HepG2 (cell line): ENCODE results near the gene PDGFRB. TPM values are rescaled to one million over a fixed set of nuclear protein-coding genes. Genes with fewer than 3 reads are reported as not detected.

ENCODE experiments used
- ATF5 ChIP-seq: sonication (generic); formaldehyde crosslinking; IDR thresholded peaks from 2 replicates; pipeline ENCODE4 v1.4.0; 2020; ENCODE audit warnings: mild to moderate bottlenecking, low read depth, missing genetic modification reagents
- FOSL1 ChIP-seq: sonication (generic); formaldehyde crosslinking; IDR thresholded peaks from 2 replicates; pipeline ENCODE4 v1.9.0; 2021; ENCODE audit warnings: missing genetic modification reagents, borderline replicate concordance
- FOXP4 ChIP-seq: sonication (generic); formaldehyde crosslinking; IDR thresholded peaks from 2 replicates; pipeline ENCODE4 v1.4.0; 2020; ENCODE audit warnings: missing genetic modification reagents
- HDAC1 ChIP-seq: sonication (generic); formaldehyde crosslinking; IDR thresholded peaks from 2 replicates; pipeline ENCODE4 v1.5.1; 2020; ENCODE audit warnings: mild to moderate bottlenecking, missing genetic modification reagents
- IKZF5 ChIP-seq: IDR thresholded peaks from 2 replicates; pipeline ENCODE4 v1.6.1; 2018; ENCODE audit warnings: missing genetic modification reagents, mild to moderate bottlenecking, missing compliant biosample characterization
- KDM1A ChIP-seq: IDR thresholded peaks from 2 replicates; pipeline ENCODE4 v1.6.1; 2016; ENCODE audit warnings: missing compliant biosample characterization
- POLR2G ChIP-seq: fragments of 200-400 bp; formaldehyde crosslinking; IDR thresholded peaks from 2 replicates; pipeline ENCODE4 v1.6.1; 2018; ENCODE audit warnings: mild to moderate bottlenecking, low read depth, low read length, moderate library complexity
- RXRB ChIP-seq: IDR thresholded peaks from 2 replicates; pipeline ENCODE4 v1.6.1; 2016; ENCODE audit warnings: borderline replicate concordance, missing genetic modification reagents, missing compliant biosample characterization
- SOX13 ChIP-seq, 3 experiments: fragments of 450-650 bp in 1 of 3; sonication (generic) in 1 of 3; formaldehyde crosslinking in 1 of 3; IDR thresholded peaks in 2 of 3; conservative IDR thresholded peaks in 1 of 3; 2 replicates each; pipeline versions ENCODE4 v1.5.0 to v1.6.1; 2016 to 2020; ENCODE audit warnings: antibody characterized with exemption in 1 of 3, mild to moderate bottlenecking in 1 of 3, missing compliant biosample characterization in 1 of 3, missing genetic modification reagents in 1 of 3, moderate library complexity in 1 of 3
- SP140L ChIP-seq: sonication (generic); formaldehyde crosslinking; IDR thresholded peaks from 2 replicates; pipeline ENCODE4 v1.4.0; 2020; ENCODE audit warnings: missing genetic modification reagents, borderline replicate concordance
- ZBTB7B ChIP-seq: sonication (generic); formaldehyde crosslinking; IDR thresholded peaks from 2 replicates; pipeline ENCODE4 v1.4.0; 2020; ENCODE audit warnings: missing genetic modification reagents
- ZIK1 ChIP-seq: sonication (generic); formaldehyde crosslinking; IDR thresholded peaks from 2 replicates; pipeline ENCODE4 v1.5.0; 2020; ENCODE audit warnings: mild to moderate bottlenecking, low read depth, missing genetic modification reagents, borderline replicate concordance
- ZNF253 ChIP-seq: sonication (generic); formaldehyde crosslinking; IDR thresholded peaks from 2 replicates; pipeline ENCODE4 v1.8.0; 2022; ENCODE audit warnings: mild to moderate bottlenecking, missing genetic modification reagents, borderline replicate concordance
- ZNF3 ChIP-seq: IDR thresholded peaks from 2 replicates; pipeline ENCODE4 v1.7.0; 2017; ENCODE audit warnings: inconsistent platforms
- ZNF414 ChIP-seq: sonication (generic); formaldehyde crosslinking; IDR thresholded peaks from 2 replicates; pipeline ENCODE4 v1.5.0; 2020; ENCODE audit warnings: missing genetic modification reagents
- ZSCAN20 ChIP-seq: sonication (generic); formaldehyde crosslinking; IDR thresholded peaks from 2 replicates; pipeline ENCODE4 v1.4.0; 2020; ENCODE audit warnings: missing genetic modification reagents, mild to moderate bottlenecking, borderline replicate concordance
- polyA plus RNA-seq, 8 experiments: library from polyadenylated mRNA; depleted of rRNA in 3 of 8; stranded (reverse) in 7 of 8; unstranded in 1 of 8; fragments of >200 nt; fragmentation: Illumina TruSeq in 4 of 8; extraction: Trizol in 4 of 8; gene quantifications; 2 replicates each; pipeline versions ENCODE4 v1.2.1 to v1.2.3, GENCODE V29; 2011 to 2016; ENCODE audit warnings: low read depth in 4 of 8, missing spikeins in 1 of 8, mixed read lengths in 1 of 8; ENCODE audit not compliant: insufficient read depth in 1 of 8
- total RNA-seq, 5 experiments: library from RNA; depleted of rRNA; stranded (reverse); fragments of >200 nt; fragmentation: Illumina TruSeq; extraction: Trizol; gene quantifications; 2 replicates each; pipeline ENCODE4 v1.2.3, GENCODE V29; 2016; ENCODE audit warnings: low read depth in 1 of 5
- TF ChIP-seq, protein P1 (sequence below): sonication (generic); formaldehyde crosslinking; IDR thresholded peaks from 2 replicates; pipeline ENCODE4 v1.9.0; 2022; ENCODE audit warnings: low read depth, missing genetic modification reagents
- TF ChIP-seq, protein P2 (sequence below): sonication (generic); formaldehyde crosslinking; IDR thresholded peaks from 2 replicates; pipeline ENCODE4 v1.4.0; 2020; ENCODE audit warnings: missing genetic modification reagents
- TF ChIP-seq, protein P3 (sequence below): sonication (generic); formaldehyde crosslinking; IDR thresholded peaks from 2 replicates; pipeline ENCODE4 v1.4.0; 2020; ENCODE audit warnings: mild to moderate bottlenecking, missing genetic modification reagents

The PDGFRB gene
- total and polyA plus RNA-seq, 2 of the 13 experiments (the other 11 are each of a cell fraction or from before 2014, with no cell fraction given) = 4.0 to 21.0 TPM

GRCh38 chr5:150138551-150139265 lies 16.9 kb downstream of the PDGFRB start (continued):
- TF ChIP-seq, protein P1, sequence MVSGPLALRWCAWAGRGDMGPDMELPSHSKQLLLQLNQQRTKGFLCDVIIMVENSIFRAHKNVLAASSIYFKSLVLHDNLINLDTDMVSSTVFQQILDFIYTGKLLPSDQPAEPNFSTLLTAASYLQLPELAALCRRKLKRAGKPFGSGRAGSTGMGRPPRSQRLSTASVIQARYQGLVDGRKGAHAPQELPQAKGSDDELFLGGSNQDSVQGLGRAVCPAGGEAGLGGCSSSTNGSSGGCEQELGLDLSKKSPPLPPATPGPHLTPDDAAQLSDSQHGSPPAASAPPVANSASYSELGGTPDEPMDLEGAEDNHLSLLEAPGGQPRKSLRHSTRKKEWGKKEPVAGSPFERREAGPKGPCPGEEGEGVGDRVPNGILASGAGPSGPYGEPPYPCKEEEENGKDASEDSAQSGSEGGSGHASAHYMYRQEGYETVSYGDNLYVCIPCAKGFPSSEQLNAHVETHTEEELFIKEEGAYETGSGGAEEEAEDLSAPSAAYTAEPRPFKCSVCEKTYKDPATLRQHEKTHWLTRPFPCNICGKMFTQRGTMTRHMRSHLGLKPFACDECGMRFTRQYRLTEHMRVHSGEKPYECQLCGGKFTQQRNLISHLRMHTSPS = peak; percentile 55
- TF ChIP-seq, protein P2, sequence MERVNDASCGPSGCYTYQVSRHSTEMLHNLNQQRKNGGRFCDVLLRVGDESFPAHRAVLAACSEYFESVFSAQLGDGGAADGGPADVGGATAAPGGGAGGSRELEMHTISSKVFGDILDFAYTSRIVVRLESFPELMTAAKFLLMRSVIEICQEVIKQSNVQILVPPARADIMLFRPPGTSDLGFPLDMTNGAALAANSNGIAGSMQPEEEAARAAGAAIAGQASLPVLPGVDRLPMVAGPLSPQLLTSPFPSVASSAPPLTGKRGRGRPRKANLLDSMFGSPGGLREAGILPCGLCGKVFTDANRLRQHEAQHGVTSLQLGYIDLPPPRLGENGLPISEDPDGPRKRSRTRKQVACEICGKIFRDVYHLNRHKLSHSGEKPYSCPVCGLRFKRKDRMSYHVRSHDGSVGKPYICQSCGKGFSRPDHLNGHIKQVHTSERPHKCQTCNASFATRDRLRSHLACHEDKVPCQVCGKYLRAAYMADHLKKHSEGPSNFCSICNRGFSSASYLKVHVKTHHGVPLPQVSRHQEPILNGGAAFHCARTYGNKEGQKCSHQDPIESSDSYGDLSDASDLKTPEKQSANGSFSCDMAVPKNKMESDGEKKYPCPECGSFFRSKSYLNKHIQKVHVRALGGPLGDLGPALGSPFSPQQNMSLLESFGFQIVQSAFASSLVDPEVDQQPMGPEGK (CRISPR knock-in tag) = peak; percentile 97
- TF ChIP-seq HDAC1 (CRISPR knock-in tag) (peak; percentile 69), ZNF3 (CRISPR knock-in tag) (no peak), ATF5 (no peak), RXRB (CRISPR knock-in tag) (peak; percentile 76; the same call in 1 of the 2 replicates), IKZF5 (peak; percentile 40; the same call in 1 of the 2 replicates), ZNF414 (CRISPR knock-in tag) (no peak), ZSCAN20 (CRISPR knock-in tag) (no peak), ZNF253 (CRISPR knock-in tag) (0 out of 2 replicates have a peak, but pooled peaks have one; percentile 36), ZBTB7B (peak; percentile 97), KDM1A (CRISPR knock-in tag) (peak; percentile 80; the same call in 1 of the 2 replicates), ZIK1 (no peak), SP140L (CRISPR knock-in tag) (no peak), SOX13 (IDR thresholded peaks at IDR 0.05) (no peak), SOX13 (CRISPR knock-in tag; conservative IDR thresholded peaks at IDR 0.05 in 1 of 2, IDR thresholded peaks at IDR 0.05 in 1 of 2) (peak in 1 of 2 experiments; percentile 61; a peak in 1 of 4 replicates), FOSL1 (CRISPR knock-in tag) (no peak), POLR2G (peak; percentile 55; the same call in 1 of the 2 replicates), FOXP4 (CRISPR knock-in tag) (peak; percentile 76)
- TF ChIP-seq, protein P3, sequence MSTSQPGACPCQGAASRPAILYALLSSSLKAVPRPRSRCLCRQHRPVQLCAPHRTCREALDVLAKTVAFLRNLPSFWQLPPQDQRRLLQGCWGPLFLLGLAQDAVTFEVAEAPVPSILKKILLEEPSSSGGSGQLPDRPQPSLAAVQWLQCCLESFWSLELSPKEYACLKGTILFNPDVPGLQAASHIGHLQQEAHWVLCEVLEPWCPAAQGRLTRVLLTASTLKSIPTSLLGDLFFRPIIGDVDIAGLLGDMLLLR (CRISPR knock-in tag) = no peak
